ENCODE data around the gene RPN2.

- TF ChIP-seq EZH2 (IDR thresholded peaks at IDR 0.05; ENCODE audit: low read length, missing control alignments) (no peak), CTCF (conservative IDR thresholded peaks at IDR 0.05 in 1 of 2, IDR thresholded peaks at IDR 0.05 in 1 of 2; ENCODE audit: low read depth in 1 of 2, low read length in 2 of 2) (no peak)
Observed at GRCh38 chr20:37259031-37259430, 79.9 kb downstream of the RPN2 start.

All from fibroblast of lung (primary cell).